Measurements from ENCODE around the gene RAB5B. TPM values are rescaled to one million over a fixed set of nuclear protein-coding genes. Genes with fewer than 3 reads are reported as not detected.

The RAB5B gene
- total RNA-seq, 1 donor from 2014 or later: 111 TPM

DNA sequence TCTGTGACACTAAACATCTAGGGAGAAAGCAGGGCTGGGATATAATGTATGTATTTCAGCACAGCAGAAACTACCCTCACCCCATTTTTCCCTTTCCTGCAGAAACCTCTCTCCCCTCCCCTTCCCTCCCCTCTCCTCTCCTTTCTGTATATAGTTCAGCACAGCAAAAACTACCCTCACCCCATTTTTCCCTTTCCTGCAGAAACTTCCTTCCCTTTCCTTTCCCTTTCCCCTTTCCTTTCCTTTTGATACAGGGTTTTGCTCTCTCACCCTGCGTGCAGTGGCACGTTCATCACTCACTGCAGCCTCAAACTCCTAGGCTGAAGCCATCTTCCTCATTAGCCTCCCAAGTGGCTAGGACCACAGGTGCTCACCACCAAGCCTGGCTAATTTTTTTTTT, 10.1 kb upstream of the RAB5B start:
- H3K27me3 ChIP-seq (ENCODE audit: low read depth): no peaks in the 10 kb centered on the region
- no peaks in the 10 kb centered on the region for H3K9me3 ChIP-seq (replicated peaks)
- H3K27ac ChIP-seq (replicated peaks): no peak overlapping the region
- TF ChIP-seq, protein P1, sequence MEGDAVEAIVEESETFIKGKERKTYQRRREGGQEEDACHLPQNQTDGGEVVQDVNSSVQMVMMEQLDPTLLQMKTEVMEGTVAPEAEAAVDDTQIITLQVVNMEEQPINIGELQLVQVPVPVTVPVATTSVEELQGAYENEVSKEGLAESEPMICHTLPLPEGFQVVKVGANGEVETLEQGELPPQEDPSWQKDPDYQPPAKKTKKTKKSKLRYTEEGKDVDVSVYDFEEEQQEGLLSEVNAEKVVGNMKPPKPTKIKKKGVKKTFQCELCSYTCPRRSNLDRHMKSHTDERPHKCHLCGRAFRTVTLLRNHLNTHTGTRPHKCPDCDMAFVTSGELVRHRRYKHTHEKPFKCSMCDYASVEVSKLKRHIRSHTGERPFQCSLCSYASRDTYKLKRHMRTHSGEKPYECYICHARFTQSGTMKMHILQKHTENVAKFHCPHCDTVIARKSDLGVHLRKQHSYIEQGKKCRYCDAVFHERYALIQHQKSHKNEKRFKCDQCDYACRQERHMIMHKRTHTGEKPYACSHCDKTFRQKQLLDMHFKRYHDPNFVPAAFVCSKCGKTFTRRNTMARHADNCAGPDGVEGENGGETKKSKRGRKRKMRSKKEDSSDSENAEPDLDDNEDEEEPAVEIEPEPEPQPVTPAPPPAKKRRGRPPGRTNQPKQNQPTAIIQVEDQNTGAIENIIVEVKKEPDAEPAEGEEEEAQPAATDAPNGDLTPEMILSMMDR (IDR thresholded peaks at IDR 0.05; ENCODE audit: borderline replicate concordance): no peak
- no peak overlapping the region for H3K4me3 ChIP-seq
- no peaks in the 10 kb centered on the region for H3K36me3 ChIP-seq
- H3K4me1 ChIP-seq: peaks cover 21% of the 10 kb centered on the region
- intact Hi-C loops (cut with micrococcal nuclease): no loop called here
- no peak for DNase-seq

DNA sequence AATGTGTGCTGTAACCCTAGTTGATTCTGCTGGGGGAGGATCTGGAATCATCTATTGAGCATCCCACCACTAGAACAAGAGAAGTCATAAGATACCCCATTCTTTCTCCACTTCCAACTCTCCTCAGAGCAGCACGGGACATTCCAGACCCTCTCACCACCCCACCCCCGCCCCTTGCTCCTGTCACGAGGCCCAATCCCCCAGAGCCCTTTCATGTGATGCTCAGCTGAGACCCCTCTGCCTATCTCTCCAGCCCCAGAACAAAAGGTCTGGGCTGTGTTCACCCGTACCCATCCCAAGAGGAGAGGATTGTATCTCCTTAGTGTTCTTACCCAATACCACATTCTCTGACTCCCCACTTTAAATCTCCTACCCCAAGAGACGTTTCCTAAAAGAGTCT, 8.6 kb upstream of the RAB5B start:
- Histone ChIP-seq H3K4me1 (peaks cover 21% of the 10 kb centered on the region), H3K4me3 (no peak overlapping the region), H3K27ac (replicated peaks) (no peak overlapping the region), H3K27me3 (ENCODE audit: low read depth) (no peaks in the 10 kb centered on the region), H3K36me3 (no peaks in the 10 kb centered on the region), H3K9me3 (replicated peaks) (no peaks in the 10 kb centered on the region)
- intact Hi-C loops (cut with micrococcal nuclease): no loop called here
- no peak for DNase-seq
- TF ChIP-seq, protein P1 (IDR thresholded peaks at IDR 0.05; ENCODE audit: borderline replicate concordance): no peak

DNA sequence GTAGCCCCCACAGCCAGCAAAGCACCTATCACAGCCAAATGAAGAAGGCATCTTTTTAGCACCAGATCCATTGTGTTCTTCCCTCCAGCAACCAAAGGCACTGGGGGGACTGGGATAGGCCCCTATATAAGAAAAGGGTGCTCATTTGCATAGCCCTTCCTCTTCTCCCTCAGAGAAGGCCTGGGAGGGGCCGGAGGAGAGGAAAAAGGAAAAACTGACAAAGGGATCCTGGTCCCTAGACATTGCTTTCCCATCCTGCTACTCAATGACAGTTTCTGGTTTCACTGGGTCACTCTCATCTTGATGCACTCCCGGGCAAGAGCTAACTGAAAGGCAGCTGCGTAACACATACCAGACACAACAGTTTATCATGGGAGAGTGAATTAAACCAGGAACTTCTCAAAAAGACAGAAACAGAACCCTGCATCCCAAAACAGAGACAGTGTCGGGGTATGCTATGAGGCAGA, 7.9 kb upstream of the RAB5B start, which contains the start of gene PMEL:
PMEL (minus strand) TSS at position 102 of the 467 bp plus-strand sequence; CDS start at position 71, 31 bp downstream.
- Histone ChIP-seq H3K27ac (replicated peaks) (peak within 1 kb of the TSS; percentile 86), H3K4me3 (peak within 1 kb of the TSS; percentile 95), H3K4me1 (peaks cover 21% of the 10 kb centered on the region), H3K9me3 (replicated peaks) (no peaks in the 10 kb centered on the region), H3K27me3 (ENCODE audit: low read depth) (no peaks in the 10 kb centered on the region), H3K36me3 (no peaks in the 10 kb centered on the region)
- intact Hi-C loops (cut with micrococcal nuclease): no loop called here
- DNase-seq: no peak
- TF ChIP-seq, protein P1 (IDR thresholded peaks at IDR 0.05; ENCODE audit: borderline replicate concordance): no peak

DNA sequence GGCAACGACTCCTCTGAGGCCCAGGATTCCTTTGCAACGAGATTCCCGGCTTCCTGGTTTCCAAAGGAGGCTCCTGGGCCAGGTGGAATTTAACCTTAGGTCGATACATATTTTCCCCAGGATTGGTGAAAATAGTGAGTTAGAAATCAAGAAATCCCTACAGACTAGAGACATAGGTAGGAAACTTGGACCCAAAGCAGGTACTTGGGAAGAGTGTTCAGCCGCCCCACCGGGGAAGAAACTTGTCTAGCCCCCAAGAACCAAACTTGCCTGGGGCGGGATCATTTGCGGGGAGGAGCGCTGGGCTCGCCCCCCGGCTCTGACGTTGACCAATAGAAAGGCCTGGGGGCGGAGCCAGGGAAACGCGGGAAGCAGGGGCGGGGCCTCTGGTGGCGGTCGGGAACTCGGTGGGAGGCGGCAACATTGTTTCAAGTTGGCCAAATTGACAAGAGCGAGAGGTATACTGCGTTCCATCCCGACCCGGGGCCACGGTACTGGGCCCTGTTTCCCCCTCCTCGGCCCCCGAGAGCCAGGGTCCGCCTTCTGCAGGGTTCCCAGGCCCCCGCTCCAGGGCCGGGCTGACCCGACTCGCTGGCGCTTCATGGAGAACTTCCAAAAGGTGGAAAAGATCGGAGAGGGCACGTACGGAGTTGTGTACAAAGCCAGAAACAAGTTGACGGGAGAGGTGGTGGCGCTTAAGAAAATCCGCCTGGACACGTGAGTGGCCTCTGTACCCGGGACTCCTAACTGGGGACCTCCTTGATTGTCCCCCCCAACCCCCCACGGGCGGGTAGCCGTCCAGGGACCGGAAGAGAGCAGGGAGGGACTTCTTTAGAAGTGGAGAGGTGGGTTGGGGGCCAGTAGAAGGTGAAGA, 7.2 kb upstream of the RAB5B start, which contains the start of gene CDK2:
CDK2 (plus strand) TSS at position 423 of the 874 bp plus-strand sequence; CDS start at position 602, 179 bp downstream.
- peak within 1 kb of the TSS; percentile 95 for H3K4me3 ChIP-seq
- intact Hi-C loops (cut with micrococcal nuclease): no loop called here
- H3K27me3 ChIP-seq (ENCODE audit: low read depth): no peaks in the 10 kb centered on the region
- TF ChIP-seq, protein P1 (IDR thresholded peaks at IDR 0.05; ENCODE audit: borderline replicate concordance): no peak
- H3K27ac ChIP-seq (replicated peaks): peak within 1 kb of the TSS; percentile 86
- peaks cover 21% of the 10 kb centered on the region for H3K4me1 ChIP-seq
- H3K9me3 ChIP-seq (replicated peaks): no peaks in the 10 kb centered on the region
- H3K36me3 ChIP-seq: no peaks in the 10 kb centered on the region
- DNase-seq: peak; percentile 95

DNA sequence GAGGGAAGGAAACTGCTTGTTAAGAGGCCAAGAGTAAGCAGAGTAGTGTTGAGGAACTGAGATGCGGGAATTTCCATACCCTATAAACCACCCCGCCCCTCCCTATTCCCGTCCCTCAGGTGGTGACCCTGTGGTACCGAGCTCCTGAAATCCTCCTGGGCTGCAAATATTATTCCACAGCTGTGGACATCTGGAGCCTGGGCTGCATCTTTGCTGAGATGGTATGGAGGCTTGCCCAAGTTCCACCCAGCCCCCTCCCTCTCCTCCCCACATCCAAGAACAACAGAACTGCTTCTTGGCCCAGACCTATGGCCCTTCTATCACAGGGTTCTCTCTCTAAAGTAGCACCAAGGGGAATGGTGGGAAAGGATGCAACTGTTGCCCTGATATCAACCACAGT, 4.5 kb upstream of the RAB5B start:
- H3K27ac ChIP-seq (replicated peaks): no peak overlapping the region
- no peaks in the 10 kb centered on the region for H3K27me3 ChIP-seq (ENCODE audit: low read depth)
- intact Hi-C loops (cut with micrococcal nuclease): no loop called here
- TF ChIP-seq, protein P1 (IDR thresholded peaks at IDR 0.05; ENCODE audit: borderline replicate concordance): no peak
- peaks cover 40% of the 10 kb centered on the region for H3K4me1 ChIP-seq
- H3K4me3 ChIP-seq: no peak overlapping the region
- peak; percentile 19 for DNase-seq
- no peaks in the 10 kb centered on the region for H3K9me3 ChIP-seq (replicated peaks)
- H3K36me3 ChIP-seq: no peaks in the 10 kb centered on the region
